Breast epithelium (tissue), 4 donors: ENCODE measurements around the gene RFX1. TPM values are rescaled to one million over a fixed set of nuclear protein-coding genes. Genes with fewer than 3 reads are reported as not detected.

Experiments used
- DNase-seq, 2 donors: peaks; one replicate each; pipeline ENCODE4 v3.0.0-alpha.2; 2019; ENCODE audit warnings: low spot score in 2 of 2
- H3K27ac ChIP-seq, 2 donors: fragments of 200-600 bp; sonication (generic) in 1 of 2; one replicate each; pipeline ENCODE4 v1.5.1; 2016 to 2019; ENCODE audit warnings: mild to moderate bottlenecking in 1 of 2
- H3K27me3 ChIP-seq, 2 donors: fragments of 200-600 bp; sonication (generic) in 1 of 2; one replicate each; pipeline versions ENCODE4 v1.5.1 to v1.6.0; 2017 to 2019; ENCODE audit warnings: control low read depth in 1 of 2, mild to moderate bottlenecking in 1 of 2
- H3K36me3 ChIP-seq: fragments of 200-600 bp; one replicate; pipeline ENCODE4 v1.5.1; 2019
- H3K4me1 ChIP-seq, 2 donors: fragments of 200-600 bp; sonication (generic); one replicate each; pipeline ENCODE4 v1.5.1; 2016 to 2019; ENCODE audit warnings: control low read depth in 1 of 2
- H3K4me3 ChIP-seq, 3 donors: fragments of 200-600 bp; sonication (generic); 1 replicate in 2 of 3; 2 replicates in 1 of 3; pipeline ENCODE4 v1.5.1; 2016 to 2019; ENCODE audit warnings: mild to moderate bottlenecking in 3 of 3, moderate library complexity in 2 of 3
- H3K9me3 ChIP-seq, 2 donors: fragments of 200-600 bp; sonication (generic) in 1 of 2; one replicate each; pipeline ENCODE4 v1.5.1; 2016 to 2019; ENCODE audit warnings: control low read depth in 1 of 2
- POLR2A ChIP-seq: fragments of 450-650 bp; IDR thresholded peaks from one replicate; pipeline ENCODE4 v1.6.1; 2016; ENCODE audit warnings: antibody characterized with exemption, mild to moderate bottlenecking, moderate library complexity
- POLR2AphosphoS5 ChIP-seq, 3 donors: sonication (generic); formaldehyde crosslinking; IDR thresholded peaks; one replicate each; pipeline ENCODE4 v1.6.1; 2017; ENCODE audit warnings: antibody characterized with exemption in 3 of 3
- intact Hi-C: fragments of 100-400 bp; cut with DNase I; formaldehyde crosslinking; loops from one replicate; pipeline ENCODE4 v1.15.1; 2023; ENCODE audit warnings: low total_unique reads
- total RNA-seq, 3 donors: library from RNA; depleted of rRNA; stranded (reverse); fragments of >200 nt; gene quantifications; one replicate each; pipeline ENCODE4 v1.1.0, GENCODE V29; 2016
- TF ChIP-seq, protein P1 (sequence below), 3 donors: fragments of 450-650 bp; IDR thresholded peaks; one replicate each; pipeline ENCODE4 v1.5.1; 2016 to 2017; ENCODE audit warnings: antibody characterized with exemption in 3 of 3, mild to moderate bottlenecking in 3 of 3, moderate library complexity in 3 of 3

The RFX1 gene
- total RNA-seq, 3 donors from 2014 or later, result 2.6 to 3.7 (median 3.6) TPM

DNA sequence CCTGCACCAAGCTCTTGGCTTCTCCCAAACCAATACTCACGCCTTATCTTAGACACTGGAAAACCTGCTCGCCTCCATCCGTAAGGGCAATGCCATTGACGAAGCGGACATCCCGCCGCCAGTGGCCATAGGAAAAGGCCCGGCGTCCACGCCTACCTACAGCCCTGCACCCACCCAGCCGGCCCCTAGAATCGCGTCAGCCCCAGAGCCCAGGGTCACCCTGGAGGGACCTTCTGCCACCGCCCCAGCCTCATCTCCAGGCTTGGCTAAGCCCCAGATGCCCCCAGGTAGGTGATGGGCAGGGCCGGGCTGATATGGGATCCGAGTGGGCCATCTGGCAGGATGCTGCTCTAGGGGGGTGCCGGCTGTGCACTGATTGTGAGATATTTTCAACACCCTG is 92.8 kb downstream of the RFX1 start:
- intact Hi-C loops, result no loop called here
- no peak for TF ChIP-seq POLR2A
- TF ChIP-seq, protein P1, sequence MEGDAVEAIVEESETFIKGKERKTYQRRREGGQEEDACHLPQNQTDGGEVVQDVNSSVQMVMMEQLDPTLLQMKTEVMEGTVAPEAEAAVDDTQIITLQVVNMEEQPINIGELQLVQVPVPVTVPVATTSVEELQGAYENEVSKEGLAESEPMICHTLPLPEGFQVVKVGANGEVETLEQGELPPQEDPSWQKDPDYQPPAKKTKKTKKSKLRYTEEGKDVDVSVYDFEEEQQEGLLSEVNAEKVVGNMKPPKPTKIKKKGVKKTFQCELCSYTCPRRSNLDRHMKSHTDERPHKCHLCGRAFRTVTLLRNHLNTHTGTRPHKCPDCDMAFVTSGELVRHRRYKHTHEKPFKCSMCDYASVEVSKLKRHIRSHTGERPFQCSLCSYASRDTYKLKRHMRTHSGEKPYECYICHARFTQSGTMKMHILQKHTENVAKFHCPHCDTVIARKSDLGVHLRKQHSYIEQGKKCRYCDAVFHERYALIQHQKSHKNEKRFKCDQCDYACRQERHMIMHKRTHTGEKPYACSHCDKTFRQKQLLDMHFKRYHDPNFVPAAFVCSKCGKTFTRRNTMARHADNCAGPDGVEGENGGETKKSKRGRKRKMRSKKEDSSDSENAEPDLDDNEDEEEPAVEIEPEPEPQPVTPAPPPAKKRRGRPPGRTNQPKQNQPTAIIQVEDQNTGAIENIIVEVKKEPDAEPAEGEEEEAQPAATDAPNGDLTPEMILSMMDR (IDR thresholded peaks at IDR 0.05), result no peak
- no peak for TF ChIP-seq POLR2AphosphoS5 (IDR thresholded peaks at IDR 0.05)
- Histone ChIP-seq H3K27ac (no peak overlapping the region), H3K36me3 (peaks cover 8% of the 10 kb centered on the region), H3K4me3 (no peak overlapping the region), H3K27me3 (no peaks in the 10 kb centered on the region), H3K9me3 (no peaks in the 10 kb centered on the region), H3K4me1 (no peaks in the 10 kb centered on the region)
- no peak for DNase-seq

Other genes with a start within 250 kb of the RFX1 start
- 10 to 100 TPM; 45.9 to 72.4 (median 71.4) TPM for gene MRI1, start 241.8 kb downstream of the RFX1 start, total RNA-seq
- 100 to 1,000 TPM; 134 to 175 (median 137) TPM for gene C19orf53, start 231.9 kb downstream of the RFX1 start, total RNA-seq
- gene ZSWIM4, start 210.9 kb downstream of the RFX1 start, total RNA-seq, result 1 to 10 TPM; 1.1 to 8.5 (median 6.9) TPM
- gene NANOS3, start 129.2 kb downstream of the RFX1 start, total RNA-seq, result not detected
- gene BRME1, start 100.2 kb downstream of the RFX1 start, total RNA-seq, result 1 to 10 TPM; 1.3 to 6.3 (median 1.6) TPM
- 10 to 100 TPM; 16.6 to 50.1 (median 43.6) TPM for gene CC2D1A, start 100.1 kb downstream of the RFX1 start, total RNA-seq
- gene PODNL1, start 67.9 kb downstream of the RFX1 start, total RNA-seq, result 1 to 10 TPM in 2 of 3 donors, under 1 TPM in 1; 0.80 to 8.8 (median 2.3) TPM
- 10 to 100 TPM; 13.4 to 22.7 (median 19.0) TPM for gene DCAF15, start 53.8 kb downstream of the RFX1 start, total RNA-seq
- gene RLN3, start 21.8 kb upstream of the RFX1 start, total RNA-seq, result not detected
- gene IL27RA, start 25.4 kb upstream of the RFX1 start, total RNA-seq, result 10 to 100 TPM in 1 of 3 donors, 1 to 10 TPM in 2; 5.1 to 11.0 (median 5.2) TPM
- 1 to 10 TPM in 2 of 3 donors, not detected in 1; 2.5 to 3.9 TPM for gene PALM3, start 55.8 kb upstream of the RFX1 start, total RNA-seq
- gene MISP3, start 66.5 kb upstream of the RFX1 start, total RNA-seq, result 1 to 10 TPM; 4.6 to 6.4 (median 5.0) TPM
- not detected for gene C19orf67, start 79.5 kb upstream of the RFX1 start, total RNA-seq
- gene SAMD1, start 84.4 kb upstream of the RFX1 start, total RNA-seq, result 10 to 100 TPM; 10.8 to 15.4 (median 14.2) TPM
- gene PRKACA, start 111.4 kb upstream of the RFX1 start, total RNA-seq, result 10 to 100 TPM; 27.2 to 44.8 (median 35.4) TPM
- gene ASF1B, start 130.3 kb upstream of the RFX1 start, total RNA-seq, result 1 to 10 TPM in 2 of 3 donors, under 1 TPM in 1; 0.66 to 1.6 (median 1.2) TPM
- gene ADGRL1, start 199.8 kb upstream of the RFX1 start, total RNA-seq, result 10 to 100 TPM; 11.2 to 14.7 (median 11.6) TPM